H9 (cell line): ENCODE data around the gene PHLDA2. TPM values are rescaled to one million over a fixed set of nuclear protein-coding genes. Genes with fewer than 3 reads are reported as not detected.

ENCODE experiments used
- DNase-seq: peaks from one replicate; pipeline ENCODE4 v3.0.0-alpha.2; 2017
- H2AFZ ChIP-seq: one replicate; pipeline ENCODE4 v1.6.1; 2013; ENCODE audit warnings: mild to moderate bottlenecking, low read length, control low read depth, moderate library complexity
- H2AK5ac ChIP-seq: 2 replicates; pipeline ENCODE4 v1.6.1; 2013; ENCODE audit warnings: low read length, control low read depth, mixed read lengths; ENCODE audit not compliant: insufficient read length
- H2BK120ac ChIP-seq: one replicate; pipeline ENCODE4 v1.6.1; 2013; ENCODE audit warnings: low read depth, mild to moderate bottlenecking, low read length, control low read depth, inconsistent platforms; ENCODE audit not compliant: poor library complexity, severe bottlenecking
- H2BK12ac ChIP-seq: 2 replicates; pipeline ENCODE4 v1.6.1; 2013; ENCODE audit warnings: low read length, control low read depth, mixed read lengths, low read depth; ENCODE audit not compliant: insufficient read length
- H2BK15ac ChIP-seq: 2 replicates; pipeline ENCODE4 v1.6.1; 2013; ENCODE audit warnings: low read depth, low read length, control low read depth
- H2BK20ac ChIP-seq: one replicate; pipeline ENCODE4 v1.6.1; 2013; ENCODE audit warnings: low read depth, mild to moderate bottlenecking, low read length, control low read depth, inconsistent platforms; ENCODE audit not compliant: poor library complexity, severe bottlenecking
- H2BK5ac ChIP-seq: 2 replicates; pipeline ENCODE4 v1.6.1; 2013; ENCODE audit warnings: low read length, control low read depth, mixed read lengths; ENCODE audit not compliant: insufficient read length
- H3K14ac ChIP-seq: 2 replicates; pipeline ENCODE4 v1.6.1; 2013; ENCODE audit warnings: low read length, control low read depth; ENCODE audit not compliant: insufficient read depth
- H3K18ac ChIP-seq: 2 replicates; pipeline ENCODE4 v1.6.1; 2013; ENCODE audit warnings: low read depth, mild to moderate bottlenecking, mixed read lengths, low read length, control low read depth; ENCODE audit not compliant: insufficient read length
- H3K23ac ChIP-seq: 2 replicates; pipeline ENCODE4 v1.6.1; 2013; ENCODE audit warnings: low read length, control low read depth, mixed read lengths, low read depth; ENCODE audit not compliant: insufficient read length
- H3K23me2 ChIP-seq: 2 replicates; pipeline ENCODE4 v1.6.1; 2013; ENCODE audit warnings: low read depth, mild to moderate bottlenecking, mixed read lengths, low read length, control low read depth; ENCODE audit not compliant: insufficient read length, poor library complexity, severe bottlenecking
- H3K27ac ChIP-seq: 2 replicates; pipeline ENCODE4 v1.5.1; 2013; ENCODE audit warnings: low read length, control low read depth, mixed read lengths, low read depth; ENCODE audit not compliant: insufficient read length
- H3K27me3 ChIP-seq: 2 replicates; pipeline ENCODE4 v1.6.1; 2013; ENCODE audit warnings: low read length, control low read depth, inconsistent platforms; ENCODE audit not compliant: insufficient read depth
- H3K4ac ChIP-seq: 2 replicates; pipeline ENCODE4 v1.6.1; 2013; ENCODE audit warnings: low read depth, mild to moderate bottlenecking, control low read depth, inconsistent platforms, low read length, moderate library complexity
- H3K4me1 ChIP-seq: 2 replicates; pipeline ENCODE4 v1.6.1; 2013; ENCODE audit warnings: low read length, control low read depth, inconsistent platforms; ENCODE audit not compliant: insufficient read depth
- H3K4me2 ChIP-seq: 2 replicates; pipeline ENCODE4 v1.6.1; 2013; ENCODE audit warnings: low read length, control low read depth, mixed read lengths; ENCODE audit not compliant: insufficient read length, insufficient read depth
- H3K56ac ChIP-seq: 2 replicates; pipeline ENCODE4 v1.6.1; 2013; ENCODE audit warnings: low read depth, mild to moderate bottlenecking, mixed read lengths, low read length, control low read depth; ENCODE audit not compliant: insufficient read length
- H3K79me1 ChIP-seq: 2 replicates; pipeline ENCODE4 v1.6.1; 2013; ENCODE audit warnings: low read depth, mild to moderate bottlenecking, moderate library complexity, low read length, control low read depth, inconsistent platforms; ENCODE audit not compliant: insufficient read depth, poor library complexity, severe bottlenecking
- H3K79me2 ChIP-seq: 2 replicates; pipeline ENCODE4 v1.6.1; 2013; ENCODE audit warnings: low read length, control low read depth, inconsistent platforms; ENCODE audit not compliant: insufficient read depth
- H3K9ac ChIP-seq: 2 replicates; pipeline ENCODE4 v1.6.1; 2013; ENCODE audit warnings: low read length, control low read depth, mixed read lengths; ENCODE audit not compliant: insufficient read length; ENCODE audit errors: extremely low read depth
- H3K9me3 ChIP-seq: one replicate; pipeline ENCODE4 v1.6.1; 2013; ENCODE audit warnings: low read depth, low read length, inconsistent platforms; ENCODE audit not compliant: control insufficient read depth
- H3T11ph ChIP-seq: one replicate; pipeline ENCODE4 v1.6.1; 2013; ENCODE audit warnings: mild to moderate bottlenecking, low read length, control low read depth, inconsistent platforms
- H4K20me1 ChIP-seq: one replicate; pipeline ENCODE4 v1.6.1; 2013; ENCODE audit not compliant: control insufficient read depth, insufficient read length, insufficient read depth
- H4K5ac ChIP-seq: 2 replicates; pipeline ENCODE4 v1.6.1; 2013; ENCODE audit warnings: low read depth, mild to moderate bottlenecking, mixed read lengths, low read length, control low read depth; ENCODE audit not compliant: insufficient read length
- H4K8ac ChIP-seq: replicated peaks from 2 replicates; pipeline ENCODE4 v1.6.1; 2013; ENCODE audit warnings: low read length, control low read depth, mixed read lengths, low read depth; ENCODE audit not compliant: insufficient read length
- H4K91ac ChIP-seq: 2 replicates; pipeline ENCODE4 v1.6.1; 2013; ENCODE audit warnings: low read depth, mild to moderate bottlenecking, moderate library complexity, mixed read lengths, low read length, control low read depth; ENCODE audit not compliant: insufficient read length
- H3K27ac Mint-ChIP-seq, 3 experiments: 2 replicates in 2 of 3; 3 replicates in 1 of 3; pipeline ENCODE4 v1.8.0; 2020 to 2021; ENCODE audit warnings: mixed read lengths in 3 of 3, mild to moderate bottlenecking in 1 of 3, moderate library complexity in 1 of 3
- H3K27me3 Mint-ChIP-seq: 2 replicates; pipeline ENCODE4 v1.8.0; 2021; ENCODE audit warnings: low read depth, mild to moderate bottlenecking, moderate library complexity, mixed read lengths
- H3K36me3 Mint-ChIP-seq, 3 experiments: 2 replicates in 2 of 3; 3 replicates in 1 of 3; pipeline ENCODE4 v1.8.0; 2020 to 2021; ENCODE audit warnings: low read depth in 3 of 3, mixed read lengths in 3 of 3; ENCODE audit not compliant: insufficient read depth in 1 of 3
- H3K4me1 Mint-ChIP-seq, 2 experiments: 2 replicates each; pipeline ENCODE4 v1.8.0; 2020; ENCODE audit warnings: mixed read lengths in 2 of 2
- H3K4me3 Mint-ChIP-seq, 2 experiments: 2 replicates in 1 of 2; 3 replicates in 1 of 2; pipeline ENCODE4 v1.8.0; 2020 to 2021; ENCODE audit warnings: mild to moderate bottlenecking in 2 of 2, mixed read lengths in 2 of 2, moderate library complexity in 1 of 2
- H3K9me3 Mint-ChIP-seq, 2 experiments: 2 replicates in 1 of 2; 3 replicates in 1 of 2; pipeline ENCODE4 v1.8.0; 2020; ENCODE audit warnings: mild to moderate bottlenecking in 2 of 2, mixed read lengths in 2 of 2, moderate library complexity in 1 of 2
- WGBS: extraction: QIAGEN DNeasy Blood & Tissue Kit; methylation state at CpG from one replicate; pipeline ENCODE4 v1.1.7; 2013; ENCODE audit warnings: missing lambda C conversion rate, low lambda C conversion rate, mixed read lengths; ENCODE audit not compliant: insufficient read length; ENCODE audit errors: extremely low coverage; 5-methylcytosine and 5-hydroxymethylcytosine counted together
- total RNA-seq: library from RNA; stranded (reverse); gene quantifications from 2 replicates; pipeline ENCODE4 v1.2.1, GENCODE V29; 2021
- TF ChIP-seq, protein P1 (sequence below): fragments of 200-600 bp; sonication (generic); conservative IDR thresholded peaks from 3 replicates; pipeline ENCODE4 v1.8.0; 2021; ENCODE audit warnings: antibody characterized with exemption, mild to moderate bottlenecking

Gene PHLDA2
- total RNA-seq, 1 experiment from 2014 or later, result 42.8 TPM

DNA sequence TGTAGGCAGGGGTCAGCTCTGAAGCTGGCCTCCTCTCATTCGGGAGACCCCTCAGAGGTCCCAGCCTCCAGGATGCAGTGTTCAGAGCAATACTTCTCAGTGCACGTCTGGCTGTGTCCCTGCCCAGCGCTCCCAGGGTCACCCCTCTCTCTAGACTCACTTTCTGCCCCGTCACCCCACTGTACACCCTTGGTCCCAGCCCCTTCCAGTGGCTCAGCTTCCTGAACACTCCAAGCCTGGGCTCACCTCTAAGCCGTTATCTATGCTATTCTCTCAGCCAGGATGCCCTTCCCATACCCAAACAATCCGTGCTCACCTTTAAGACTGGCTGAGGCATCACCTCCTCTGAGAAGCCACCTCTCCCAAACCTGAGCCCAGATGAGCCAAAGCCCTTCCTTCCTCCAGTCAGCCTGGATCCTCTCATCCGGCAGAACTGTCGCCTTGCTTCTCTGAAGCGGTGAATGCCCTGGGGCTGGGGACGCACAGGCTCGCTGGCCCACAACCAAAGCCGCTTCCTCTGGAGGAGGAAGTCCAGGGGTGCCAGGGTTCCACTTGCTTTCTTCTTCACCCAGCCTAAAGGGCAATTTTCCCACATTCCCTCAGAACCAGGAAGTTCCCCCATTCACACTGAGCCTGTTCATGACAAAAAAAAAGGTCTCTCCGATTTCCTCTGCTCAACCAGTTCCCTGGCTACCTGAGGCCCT lies 30.0 kb downstream of the PHLDA2 start:
- Histone ChIP-seq H2BK20ac (no peak overlapping the region), H3K9me3 (peaks cover 4% of the 10 kb centered on the region), H3K9ac (no peak overlapping the region), H3K4me2 (no peak overlapping the region), H2BK5ac (no peak overlapping the region), H3T11ph (no peak overlapping the region), H3K27ac (no peak overlapping the region), H3K23me2 (peaks cover 8% of the 10 kb centered on the region), H3K4me1 (no peaks in the 10 kb centered on the region; the same call in 1 of the 2 replicates), H3K79me2 (no peaks in the 10 kb centered on the region), H4K8ac (no peak overlapping the region), H3K14ac (no peak overlapping the region), H3K18ac (no peak overlapping the region), H2BK120ac (no peak overlapping the region), H4K5ac (no peak overlapping the region), H2BK15ac (no peak overlapping the region), H2BK12ac (no peak overlapping the region), H3K23ac (no peak overlapping the region), H3K79me1 (no peaks in the 10 kb centered on the region), H4K91ac (no peak overlapping the region), H3K56ac (no peak overlapping the region), H3K27me3 (no peaks in the 10 kb centered on the region; the same call in 1 of the 2 replicates), H3K4ac (no peak overlapping the region), H2AFZ (no peak overlapping the region), H2AK5ac (no peak overlapping the region), H4K20me1 (no peaks in the 10 kb centered on the region)
- Mint-ChIP-seq H3K27ac (no peak overlapping the region), H3K9me3 (peaks cover 0 to 2% of the 10 kb centered on the region in 2 experiments; a peak in 2 of 5 replicates), H3K4me1 (peaks cover 18 to 29% of the 10 kb centered on the region in 2 experiments), H3K36me3 (no peaks in the 10 kb centered on the region; a peak in 1 of 7 replicates), H3K27me3 (peaks cover 73% of the 10 kb centered on the region), H3K4me3 (no peak overlapping the region)
- no CpG with 5 or more reads among the region's 13 CpGs for WGBS
- DNase-seq, result no peak
- TF ChIP-seq, protein P1, sequence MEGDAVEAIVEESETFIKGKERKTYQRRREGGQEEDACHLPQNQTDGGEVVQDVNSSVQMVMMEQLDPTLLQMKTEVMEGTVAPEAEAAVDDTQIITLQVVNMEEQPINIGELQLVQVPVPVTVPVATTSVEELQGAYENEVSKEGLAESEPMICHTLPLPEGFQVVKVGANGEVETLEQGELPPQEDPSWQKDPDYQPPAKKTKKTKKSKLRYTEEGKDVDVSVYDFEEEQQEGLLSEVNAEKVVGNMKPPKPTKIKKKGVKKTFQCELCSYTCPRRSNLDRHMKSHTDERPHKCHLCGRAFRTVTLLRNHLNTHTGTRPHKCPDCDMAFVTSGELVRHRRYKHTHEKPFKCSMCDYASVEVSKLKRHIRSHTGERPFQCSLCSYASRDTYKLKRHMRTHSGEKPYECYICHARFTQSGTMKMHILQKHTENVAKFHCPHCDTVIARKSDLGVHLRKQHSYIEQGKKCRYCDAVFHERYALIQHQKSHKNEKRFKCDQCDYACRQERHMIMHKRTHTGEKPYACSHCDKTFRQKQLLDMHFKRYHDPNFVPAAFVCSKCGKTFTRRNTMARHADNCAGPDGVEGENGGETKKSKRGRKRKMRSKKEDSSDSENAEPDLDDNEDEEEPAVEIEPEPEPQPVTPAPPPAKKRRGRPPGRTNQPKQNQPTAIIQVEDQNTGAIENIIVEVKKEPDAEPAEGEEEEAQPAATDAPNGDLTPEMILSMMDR, result no peak
